Endothelial cell of umbilical vein (primary cell): Measurements from ENCODE around the gene NEUROD1. TPM values are rescaled to one million over a fixed set of nuclear protein-coding genes. Genes with fewer than 3 reads are reported as not detected.
"Not testable (repeated sequence)": the region's sequence is repeated elsewhere in the genome, so short reads cannot be mapped to it uniquely, and the experiment has no call there.

Source experiments
- BruUV-seq: library from RNA; stranded (reverse); fragments of 400-500 nt; replicated peaks from 2 replicates; lab custom pipeline; 2021; lab: Mats Ljungman, UMichigan
- CTCF ChIA-PET: fragments of 300-600, 350-600 bp; sonication (Branson Sonifier 250); formaldehyde crosslinking; loops from one replicate; lab custom pipeline; 2021; ENCODE audit warnings: antibody characterized with exemption, inconsistent platforms; lab: Charles Lee
- POLR2A ChIA-PET: fragments of 300-600, 350-600 bp; sonication (Branson Sonifier 250); formaldehyde crosslinking; loops from one replicate; lab custom pipeline; 2021; ENCODE audit warnings: antibody characterized with exemption, inconsistent platforms; lab: Charles Lee
- DNase-seq: peaks from one replicate; pipeline ENCODE4 v3.0.0-alpha.2; 2011; ENCODE audit warnings: low read depth, low spot score
- FAIRE-seq: peaks from 2 replicates; lab custom pipeline; 2011; peaks lifted over from hg19 to GRCh38; lab: Jason Lieb, UNC
- H2AFZ ChIP-seq: 2 replicates; pipeline ENCODE4 v1.6.0; 2012; ENCODE audit warnings: low read depth, low read length, control low read depth, inconsistent platforms
- H3K27ac ChIP-seq: 2 replicates; pipeline ENCODE4 v1.5.1; 2011; ENCODE audit warnings: low read depth, mild to moderate bottlenecking, control low read depth, low read length, moderate library complexity; ENCODE audit not compliant: insufficient read depth
- H3K27me3 ChIP-seq, 2 experiments: 2 replicates each; pipeline versions ENCODE4 v1.6.0 to v1.6.1; 2011; ENCODE audit warnings: low read length in 2 of 2, mixed read lengths in 1 of 2; ENCODE audit not compliant: control insufficient read depth in 2 of 2, insufficient read depth in 2 of 2
- H3K36me3 ChIP-seq, 2 experiments: 2 replicates in 1 of 2; 3 replicates in 1 of 2; pipeline ENCODE4 v1.5.1; 2011; ENCODE audit warnings: low read length in 2 of 2, mild to moderate bottlenecking in 1 of 2, moderate library complexity in 1 of 2; ENCODE audit not compliant: control insufficient read depth in 2 of 2, insufficient read depth in 2 of 2; ENCODE audit errors: extremely low read depth in 1 of 2
- H3K4me1 ChIP-seq: 3 replicates; pipeline ENCODE4 v1.5.1; 2011; ENCODE audit warnings: mild to moderate bottlenecking, low read length; ENCODE audit not compliant: control insufficient read depth, insufficient read depth; ENCODE audit errors: extremely low read depth
- H3K4me2 ChIP-seq: 2 replicates; pipeline ENCODE4 v1.6.1; 2011; ENCODE audit warnings: low read length, control low read depth, mixed read lengths; ENCODE audit not compliant: insufficient read depth
- H3K4me3 ChIP-seq, 3 experiments: fragments of 200-600 bp in 1 of 3; sonication (generic), shearing (Covaris generic) in 1 of 3; replicated peaks in 1 of 3; 2 replicates each; pipeline ENCODE4 v1.5.1; 2011 to 2016; ENCODE audit warnings: control low read depth in 3 of 3, low read length in 3 of 3, mild to moderate bottlenecking in 2 of 3, inconsistent platforms in 1 of 3, low read depth in 1 of 3, moderate library complexity in 1 of 3; ENCODE audit not compliant: insufficient read depth in 1 of 3
- H3K79me2 ChIP-seq: 2 replicates; pipeline ENCODE4 v1.6.0; 2012; ENCODE audit warnings: low read length, inconsistent platforms; ENCODE audit not compliant: control insufficient read depth, insufficient read depth
- H3K9ac ChIP-seq: replicated peaks from 2 replicates; pipeline ENCODE3; 2011; ENCODE audit warnings: low read length, control low read depth; ENCODE audit not compliant: insufficient read depth; ENCODE audit errors: extremely low read depth
- H3K9me1 ChIP-seq: replicated peaks from 3 replicates; pipeline ENCODE4 v1.6.0; 2011; ENCODE audit warnings: mild to moderate bottlenecking, low read length; ENCODE audit not compliant: control insufficient read depth, insufficient read depth; ENCODE audit errors: extremely low read depth
- H3K9me3 ChIP-seq: replicated peaks from 2 replicates; pipeline ENCODE4 v1.5.1; 2012; ENCODE audit warnings: low read length, inconsistent platforms; ENCODE audit not compliant: control insufficient read depth, insufficient read depth
- H4K20me1 ChIP-seq: replicated peaks from 2 replicates; pipeline ENCODE3; 2011; ENCODE audit warnings: mild to moderate bottlenecking, low read length; ENCODE audit not compliant: control insufficient read depth, insufficient read depth; ENCODE audit errors: extremely low read depth
- CTCF ChIP-seq, 2 donors: IDR thresholded peaks; 1 replicate in 1 of 2; 2 replicates in 1 of 2; pipeline ENCODE4 v1.5.1; 2011; ENCODE audit warnings: low read length in 2 of 2, mild to moderate bottlenecking in 2 of 2, moderate library complexity in 2 of 2, control low read depth in 1 of 2, inconsistent platforms in 1 of 2, low read depth in 1 of 2; ENCODE audit not compliant: insufficient read depth in 1 of 2; ENCODE audit errors: extremely low read depth in 1 of 2
- EZH2 ChIP-seq: IDR thresholded peaks from 2 replicates; pipeline ENCODE4 v1.6.1; 2012; ENCODE audit warnings: borderline replicate concordance, low read depth, mild to moderate bottlenecking, moderate library complexity, low read length, inconsistent platforms; ENCODE audit not compliant: severe bottlenecking
- FOS ChIP-seq: IDR thresholded peaks from 2 replicates; pipeline ENCODE4 v1.6.1; 2011; ENCODE audit warnings: mild to moderate bottlenecking, low read length, moderate library complexity, borderline replicate concordance; ENCODE audit not compliant: insufficient read depth
- GATA2 ChIP-seq: IDR thresholded peaks from 2 replicates; pipeline ENCODE4 v1.7.0; 2011; ENCODE audit warnings: low read depth, mild to moderate bottlenecking, moderate library complexity, mixed read lengths, low read length; ENCODE audit not compliant: insufficient read length, insufficient read depth
- JUN ChIP-seq: IDR thresholded peaks from 2 replicates; pipeline ENCODE4 v1.6.1; 2011; ENCODE audit warnings: borderline replicate concordance, low read depth; ENCODE audit not compliant: insufficient read length, insufficient read depth
- MAX ChIP-seq: IDR thresholded peaks from 2 replicates; pipeline ENCODE4 v1.6.1; 2011; ENCODE audit not compliant: insufficient read depth, insufficient read length
- MYC ChIP-seq: IDR thresholded peaks from one replicate; pipeline ENCODE4 v1.6.1; 2011; ENCODE audit warnings: mild to moderate bottlenecking, low read depth, low read length
- POLR2A ChIP-seq: IDR thresholded peaks from 2 replicates; pipeline ENCODE4 v1.6.1; 2012; ENCODE audit warnings: low read depth, mild to moderate bottlenecking, control low read depth, low read length
- POLR2AphosphoS5 ChIP-seq: IDR thresholded peaks from 2 replicates; pipeline ENCODE4 v1.6.1; 2012; ENCODE audit warnings: low read depth, mild to moderate bottlenecking, control low read depth, low read length, moderate library complexity; ENCODE audit not compliant: insufficient read depth
- dilution Hi-C: fragments of 300-500 bp; cut with MboI; formaldehyde crosslinking; loops from one replicate; pipeline ENCODE4 v1.15.0; 2019; ENCODE audit warnings: low sequenced_read_pairs; ENCODE audit not compliant: extremely low pct_ligation_motif_present
- intact Hi-C: fragments of 100-400 bp; cut with micrococcal nuclease; formaldehyde crosslinking; loops from one replicate; pipeline ENCODE4 v1.10.0; 2022
- polyA plus RNA-seq, 4 experiments: library from polyadenylated mRNA; depleted of rRNA in 3 of 4; stranded (reverse) in 3 of 4; unstranded in 1 of 4; fragments of >200 nt; gene quantifications; 2 replicates each; pipeline versions ENCODE4 v1.2.1 to v1.2.3, GENCODE V29; 2011 to 2012; ENCODE audit warnings: missing spikeins in 1 of 4
- total RNA-seq: library from RNA; stranded (reverse); gene quantifications from 2 replicates; pipeline ENCODE4 v1.2.3, GENCODE V29; 2021

NEUROD1 gene
- total and polyA plus RNA-seq, 2 donors (not counting 3 experiments of a cell fraction or from before 2014, with no cell fraction given): not detected

GRCh38 chr2:181715033-181715630, 34.8 kb upstream of the NEUROD1 start:
- H3K36me3 ChIP-seq: no peaks in the 10 kb centered on the region
- BruUV-seq: no TSS peak
- intact Hi-C loops (loop anchor here (1.0 to 2.0 kb wide), 5 partner anchors 142 to 1591 kb away; no protein-coding TSS in a partner anchor), dilution Hi-C loops (no loop called here)
- H2AFZ ChIP-seq: peak overlapping the region; percentile 26
- H3K4me2 ChIP-seq: no peak overlapping the region
- TF ChIP-seq JUN (no peak), POLR2AphosphoS5 (no peak), GATA2 (no peak), FOS (no peak), POLR2A (no peak), MAX (peak; percentile 69), EZH2 (no peak), MYC (no peak), CTCF (IDR thresholded peaks at IDR 0.05; ENCODE audit: extremely low read depth in 1 of 2, insufficient read depth in 1 of 2, low read depth in 1 of 2, low read length in 2 of 2) (peak; percentile 48 to 54)
- ChIA-PET CTCF (interaction anchor here (0.5 to 5.4 kb wide), 108 partner anchors 10 to 1638 kb away, joined by 3 to 221 read pairs (median 4); partner anchors contain the start of genes ITGA4 and UBE2E3), POLR2A (no interaction called here)
- DNase-seq: peak; percentile 81
- no peaks in the 10 kb centered on the region for H3K79me2 ChIP-seq
- peak; percentile 95 for FAIRE-seq
- H3K4me3 ChIP-seq: no peak overlapping the region
- H3K9me1 ChIP-seq: no peaks in the 10 kb centered on the region
- peaks cover 2 to 12% of the 10 kb centered on the region in 2 experiments for H3K27me3 ChIP-seq
- no peaks in the 10 kb centered on the region for H3K4me1 ChIP-seq
- no peak overlapping the region for H3K27ac ChIP-seq
- H3K9ac ChIP-seq: no peak overlapping the region
- H3K9me3 ChIP-seq: no peaks in the 10 kb centered on the region
- no peaks in the 10 kb centered on the region for H4K20me1 ChIP-seq

- dilution Hi-C loops, H2AFZ ChIP-seq, intact Hi-C loops: not testable (repeated sequence)
Measured at GRCh38 chr2:181711051-181711450, 30.7 kb upstream of the NEUROD1 start.

More at GRCh38 chr2:181711051-181711450, 30.7 kb upstream of the NEUROD1 start:
- POLR2A ChIA-PET, H3K9me3 ChIP-seq, BruUV-seq, H3K9ac ChIP-seq, H3K9me1 ChIP-seq, H3K4me3 ChIP-seq, FAIRE-seq, H3K79me2 ChIP-seq, DNase-seq, H3K4me2 ChIP-seq, H3K27ac ChIP-seq, H3K36me3 ChIP-seq, H4K20me1 ChIP-seq, CTCF ChIA-PET, H3K4me1 ChIP-seq: not testable (repeated sequence)
- H3K27me3 ChIP-seq: peaks cover 6 to 10% of the 10 kb centered on the region in 2 experiments
